Lower lobe of right lung (tissue), 2 donors: ENCODE data around the gene ZNF331. TPM values are rescaled to one million over a fixed set of nuclear protein-coding genes. Genes with fewer than 3 reads are reported as not detected.
"Not testable (repeated sequence)": the region's sequence is repeated elsewhere in the genome, so short reads cannot be mapped to it uniquely, and the experiment has no call there.

Source experiments
- ATAC-seq, 2 donors: fragments of 200-7000 bp; cut with Tn5 transposase; one replicate each; pipeline ENCODE4 v1.9.1; 2020 to 2022; ENCODE audit warnings: mild to moderate bottlenecking in 2 of 2, moderate library complexity in 2 of 2
- DNase-seq: peaks from one replicate; pipeline ENCODE4 v3.0.0-alpha.2; 2020
- H3K27ac ChIP-seq: fragments of 200-600 bp; one replicate; pipeline ENCODE4 v1.8.0; 2022
- H3K27me3 ChIP-seq: fragments of 200-600 bp; one replicate; pipeline ENCODE4 v1.8.0; 2022; ENCODE audit warnings: low read depth
- H3K36me3 ChIP-seq: fragments of 200-600 bp; one replicate; pipeline ENCODE4 v1.8.0; 2022; ENCODE audit warnings: mild to moderate bottlenecking
- H3K4me1 ChIP-seq: fragments of 200-600 bp; one replicate; pipeline ENCODE4 v1.8.0; 2022
- H3K4me3 ChIP-seq: fragments of 200-600 bp; one replicate; pipeline ENCODE4 v1.8.0; 2022; ENCODE audit warnings: mild to moderate bottlenecking
- H3K9me3 ChIP-seq: fragments of 200-600 bp; one replicate; pipeline ENCODE4 v1.8.0; 2022
- intact Hi-C: fragments of 100-400 bp; cut with DNase I; formaldehyde crosslinking; loops from one replicate; pipeline ENCODE4 v1.11.0; 2022
- long read RNA-seq: library from polyadenylated mRNA; unstranded; transcript quantifications from one replicate; pipeline ENCODE4 v2.0.0, GENCODE V29; 2021
- total RNA-seq: library from RNA; stranded (reverse); fragmentation: NEBNext Ultra II Directional; extraction: Animal tissue kit (Norgen Biotek cat#: 25700); gene quantifications from one replicate; pipeline ENCODE4 v1.2.1, GENCODE V29; 2021
- TF ChIP-seq, protein P1 (sequence below): fragments of 200-600 bp; IDR thresholded peaks from one replicate; pipeline ENCODE4 v1.8.0; 2022; ENCODE audit warnings: antibody characterized with exemption, mild to moderate bottlenecking
- donor health status: DM: no; HTN: yes; CAD: no; lungs with severe emphysema.

The ZNF331 gene
- total RNA-seq: 36.6 TPM
- long read RNA-seq, full-length matches to known transcripts: 57 of 78 reads
- long read RNA-seq, partial matches to known transcripts: 2 of 78 reads
- long read RNA-seq, other reads (novel, unspliced or antisense): 19 of 78 reads

DNA sequence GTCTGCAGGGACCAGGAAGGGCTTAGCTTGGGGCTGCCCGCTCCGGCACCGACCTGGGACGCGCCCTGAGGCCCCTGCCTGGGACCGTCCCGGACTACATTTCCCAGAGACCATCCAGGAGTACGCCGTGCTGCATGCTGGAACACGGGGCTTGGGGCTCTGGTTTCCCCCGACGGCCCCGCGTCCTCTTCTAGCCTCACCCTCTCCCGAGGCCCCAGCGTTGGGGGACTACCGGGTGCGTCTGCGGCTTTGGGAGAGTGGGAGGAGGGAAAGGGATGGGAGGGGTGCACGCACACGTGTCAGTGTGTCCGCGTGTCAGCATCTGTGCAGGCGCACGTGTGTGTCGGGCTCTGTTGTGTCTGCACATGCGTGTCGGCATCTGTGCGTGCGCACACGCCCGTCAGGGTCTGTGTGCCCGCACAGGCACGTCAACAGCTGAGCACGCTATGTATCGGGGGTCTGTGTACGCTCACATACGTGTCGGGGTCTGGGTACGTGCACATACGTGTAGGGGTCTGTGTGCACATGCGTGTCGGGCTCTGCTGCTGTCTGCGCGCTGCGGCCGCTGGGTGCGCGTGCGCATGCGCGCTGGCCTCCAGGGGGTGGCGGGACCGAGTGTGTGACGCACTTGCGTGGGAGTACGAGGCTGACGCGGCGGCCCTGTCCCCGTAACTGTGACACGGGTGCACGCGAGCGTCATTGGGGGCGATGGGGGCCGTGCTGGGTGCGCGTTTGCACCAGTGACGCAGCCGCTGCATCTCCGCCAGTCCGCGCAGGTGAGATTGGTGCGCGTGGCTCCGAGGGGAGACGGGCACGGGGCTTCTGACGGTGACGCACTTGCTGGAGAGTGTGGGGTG, at the start of gene ZNF331:
TSS of gene ZNF331 (plus strand) at position 625 of the 857 bp plus-strand sequence. CDS start 31,232 bp downstream, outside the sequence.
- peak; percentile 88 for DNase-seq
- intact Hi-C loops: no loop called here
- H3K27ac ChIP-seq: peak within 1 kb of the TSS; percentile 89
- H3K27me3 ChIP-seq: no peaks in the 10 kb centered on the region
- peak within 1 kb of the TSS; percentile 68 for H3K4me3 ChIP-seq
- peak; percentile 93 to 94 for ATAC-seq
- H3K36me3 ChIP-seq: peaks cover 28% of the 10 kb centered on the region
- no peaks in the 10 kb centered on the region for H3K9me3 ChIP-seq
- peaks cover 7% of the 10 kb centered on the region for H3K4me1 ChIP-seq
- TF ChIP-seq, protein P1, sequence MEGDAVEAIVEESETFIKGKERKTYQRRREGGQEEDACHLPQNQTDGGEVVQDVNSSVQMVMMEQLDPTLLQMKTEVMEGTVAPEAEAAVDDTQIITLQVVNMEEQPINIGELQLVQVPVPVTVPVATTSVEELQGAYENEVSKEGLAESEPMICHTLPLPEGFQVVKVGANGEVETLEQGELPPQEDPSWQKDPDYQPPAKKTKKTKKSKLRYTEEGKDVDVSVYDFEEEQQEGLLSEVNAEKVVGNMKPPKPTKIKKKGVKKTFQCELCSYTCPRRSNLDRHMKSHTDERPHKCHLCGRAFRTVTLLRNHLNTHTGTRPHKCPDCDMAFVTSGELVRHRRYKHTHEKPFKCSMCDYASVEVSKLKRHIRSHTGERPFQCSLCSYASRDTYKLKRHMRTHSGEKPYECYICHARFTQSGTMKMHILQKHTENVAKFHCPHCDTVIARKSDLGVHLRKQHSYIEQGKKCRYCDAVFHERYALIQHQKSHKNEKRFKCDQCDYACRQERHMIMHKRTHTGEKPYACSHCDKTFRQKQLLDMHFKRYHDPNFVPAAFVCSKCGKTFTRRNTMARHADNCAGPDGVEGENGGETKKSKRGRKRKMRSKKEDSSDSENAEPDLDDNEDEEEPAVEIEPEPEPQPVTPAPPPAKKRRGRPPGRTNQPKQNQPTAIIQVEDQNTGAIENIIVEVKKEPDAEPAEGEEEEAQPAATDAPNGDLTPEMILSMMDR: peak; percentile 35

DNA sequence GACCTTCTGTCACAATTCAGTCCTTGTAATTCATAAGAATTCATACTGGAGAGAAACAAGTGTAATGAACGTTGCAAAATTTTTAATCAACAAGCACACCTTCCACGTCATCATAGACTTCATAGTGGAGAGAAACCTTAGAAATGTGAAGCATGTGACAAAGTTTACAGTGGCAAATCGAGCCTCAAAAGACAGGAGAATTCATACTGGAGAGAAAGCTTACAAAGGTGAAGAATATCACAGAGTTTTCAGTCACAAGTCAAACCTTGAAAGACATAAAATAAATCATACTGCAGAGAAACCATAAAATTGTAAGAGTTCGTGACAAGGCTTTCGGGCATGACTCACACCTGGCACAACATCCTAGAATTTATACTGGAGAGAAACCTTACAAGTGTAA, 45.8 kb upstream of the ZNF331 start:
- intact Hi-C loops: no loop called here
- no peaks in the 10 kb centered on the region for H3K27me3 ChIP-seq
- peaks cover 20% of the 10 kb centered on the region for H3K36me3 ChIP-seq
- H3K27ac ChIP-seq: no peak overlapping the region
- no peaks in the 10 kb centered on the region for H3K4me1 ChIP-seq
- H3K4me3 ChIP-seq: no peak overlapping the region
- ATAC-seq (no peak), DNase-seq (no peak)
- TF ChIP-seq, protein P1: no peak
- H3K9me3 ChIP-seq: peaks cover 79% of the 10 kb centered on the region

DNA sequence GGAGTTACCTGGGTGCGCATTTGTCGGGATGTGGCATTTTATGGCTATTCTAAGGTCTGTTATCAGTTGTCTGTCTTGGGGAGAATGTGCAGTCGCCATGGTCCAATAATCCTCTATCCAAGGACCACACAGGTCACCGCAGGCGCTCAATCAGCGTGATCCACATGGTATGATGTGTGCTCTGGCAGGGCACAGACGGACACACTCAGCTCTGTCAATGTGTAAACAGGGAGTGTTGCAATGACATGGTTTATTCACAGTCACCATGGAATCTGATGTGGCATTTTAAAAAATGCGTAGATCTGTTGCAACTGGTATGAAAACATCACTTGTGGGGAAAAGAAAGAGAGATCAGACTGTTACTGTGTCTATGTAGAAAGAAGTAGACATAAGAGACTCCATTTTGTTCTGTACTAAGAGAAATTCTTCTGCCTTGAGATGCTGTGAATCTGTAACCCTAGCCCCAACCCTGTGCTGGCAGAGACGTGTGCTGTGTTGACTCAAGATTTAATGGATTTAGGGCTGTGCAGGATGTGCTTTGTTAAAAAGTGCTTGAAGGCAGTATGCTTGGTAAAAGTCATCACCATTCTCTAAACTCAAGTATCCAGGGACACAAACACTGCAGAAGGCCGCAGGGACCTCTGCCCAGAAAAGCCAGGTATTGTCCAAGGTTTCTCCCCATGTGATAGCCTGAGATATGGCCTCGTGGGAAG, 40.5 kb upstream of the ZNF331 start:
- H3K9me3 ChIP-seq: peaks cover 40% of the 10 kb centered on the region
- H3K27ac ChIP-seq, H3K27me3 ChIP-seq, H3K4me1 ChIP-seq, H3K36me3 ChIP-seq, DNase-seq, intact Hi-C loops, H3K4me3 ChIP-seq: not testable (repeated sequence)
- ATAC-seq: peak in 1 of 2 donors; percentile 62

DNA sequence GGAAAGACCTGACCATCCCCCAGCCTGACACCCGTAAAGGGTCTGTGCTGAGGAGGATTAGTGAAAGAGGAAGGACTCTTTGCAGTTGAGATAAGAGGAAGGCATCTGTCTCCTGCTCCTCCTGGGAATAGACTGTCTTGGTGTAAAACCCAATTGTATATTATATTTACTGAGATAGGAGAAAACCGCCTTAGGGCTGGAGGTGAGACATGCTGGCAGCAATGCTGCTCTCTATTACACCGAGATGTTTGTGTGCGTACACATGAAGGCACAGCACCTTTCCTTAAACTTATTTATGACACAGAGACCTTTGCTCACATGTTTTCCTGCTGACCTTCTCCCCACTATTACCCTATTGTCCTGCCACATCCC, 39.9 kb upstream of the ZNF331 start:
- H3K4me3 ChIP-seq, H3K27ac ChIP-seq, ATAC-seq, H3K4me1 ChIP-seq, intact Hi-C loops, H3K27me3 ChIP-seq, DNase-seq, H3K36me3 ChIP-seq: not testable (repeated sequence)
- peaks cover 35% of the 10 kb centered on the region for H3K9me3 ChIP-seq

DNA sequence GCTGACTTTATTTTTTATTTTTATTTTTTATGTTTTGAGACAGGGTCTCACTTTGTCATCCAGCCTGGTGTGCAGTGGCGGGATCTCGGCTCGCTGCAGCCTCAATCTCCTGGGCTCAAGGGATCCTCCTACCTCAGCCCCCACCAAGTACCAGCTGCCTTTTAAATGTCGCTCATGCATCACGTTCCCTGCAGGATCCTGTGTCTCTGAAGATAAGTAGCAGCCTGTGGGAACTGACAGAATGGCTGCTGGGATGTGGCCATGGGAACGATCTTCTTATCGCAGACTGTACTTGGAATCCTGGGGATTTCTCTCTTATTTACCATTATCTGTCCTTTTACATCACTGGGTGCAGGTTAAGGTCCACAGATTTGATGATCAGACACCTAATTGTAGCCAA, 34.8 kb upstream of the ZNF331 start:
- intact Hi-C loops, H3K27ac ChIP-seq, DNase-seq, H3K27me3 ChIP-seq, H3K9me3 ChIP-seq, H3K36me3 ChIP-seq, H3K4me1 ChIP-seq, H3K4me3 ChIP-seq, ATAC-seq: not testable (repeated sequence)

DNA sequence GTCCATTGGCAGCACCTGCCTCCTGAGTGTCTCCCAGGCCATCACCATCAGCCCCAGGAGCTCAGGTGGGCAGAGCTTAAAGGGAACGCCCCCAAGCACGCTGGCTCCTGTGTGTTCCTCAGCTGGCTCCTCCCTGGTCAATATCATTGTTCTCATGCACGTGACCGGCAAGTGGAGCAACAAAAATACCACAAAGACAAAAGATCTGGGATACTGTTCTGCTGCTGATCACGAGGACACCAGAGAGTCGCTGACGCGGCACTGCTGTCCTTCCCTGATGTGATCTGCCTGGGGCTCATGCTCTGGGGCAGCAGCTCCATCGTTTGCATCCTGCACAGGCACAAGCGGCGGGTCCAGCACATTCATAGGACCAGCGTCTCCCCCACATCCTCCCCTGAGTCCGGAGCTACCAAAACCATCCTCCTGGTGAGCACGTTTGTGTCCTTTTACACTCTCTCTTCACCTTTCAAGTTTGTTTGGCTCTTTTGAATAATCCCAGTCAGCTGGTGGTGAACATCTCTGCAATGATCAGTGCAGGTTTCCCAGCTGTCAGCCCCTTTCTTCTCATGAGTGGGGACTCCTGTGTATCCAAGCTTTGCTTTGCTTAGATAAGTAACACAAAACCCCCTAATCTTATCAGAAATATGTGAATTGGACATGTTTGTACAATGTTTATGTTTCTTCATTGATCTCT, 34.1 kb upstream of the ZNF331 start:
- H3K27ac ChIP-seq, H3K36me3 ChIP-seq: not testable (repeated sequence)

DNA sequence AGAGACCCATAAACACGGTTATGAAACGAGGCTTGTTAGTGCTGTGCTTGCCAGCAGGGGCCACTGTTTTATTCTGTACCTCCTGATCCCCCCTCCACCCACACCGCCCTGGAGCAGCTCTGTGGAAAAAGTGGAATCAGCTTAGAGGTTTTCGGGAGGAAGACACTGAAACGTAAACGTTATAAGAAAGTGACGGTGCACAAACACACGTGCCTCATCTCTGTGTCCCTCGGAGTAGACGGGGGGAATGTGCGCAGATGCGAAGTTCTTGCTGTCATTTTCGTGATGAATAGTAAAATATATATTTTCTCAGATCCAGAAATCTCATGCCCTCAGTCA, 33.6 kb upstream of the ZNF331 start:
- H3K27me3 ChIP-seq, H3K36me3 ChIP-seq, intact Hi-C loops, H3K9me3 ChIP-seq, DNase-seq, H3K4me1 ChIP-seq: not testable (repeated sequence)
- Histone ChIP-seq H3K4me3 (peak overlapping the region; percentile 40), H3K27ac (peak overlapping the region; percentile 72)
- peak; percentile 53 to 59 for ATAC-seq

More for the DNA sequence above, 34.1 kb upstream of the ZNF331 start:
- DNase-seq, H3K4me3 ChIP-seq, H3K4me1 ChIP-seq, intact Hi-C loops, H3K27me3 ChIP-seq, H3K9me3 ChIP-seq: not testable (repeated sequence)
- ATAC-seq: peak; percentile 19 to 61
